NCI-H82 treated with DMSO at 0.1 percent for 48 hours (cell line): ENCODE measurements around the gene C8A.
A peak's percentile ranks its signal among the peaks of the same experiment; 100 is the strongest.

Experiments used
- DNase-seq: peaks from one replicate; lab custom pipeline; 2025; ENCODE audit not compliant: unreplicated experiment; lab: John Stamatoyannopoulos, UW

The C8A gene

GRCh38 chr1:56923201-56923600 is 68.6 kb downstream of the C8A start:
- no peak for DNase-seq

GRCh38 chr1:56924116-56924515 is 69.5 kb downstream of the C8A start:
- DNase-seq: no peak

GRCh38 chr1:56925193-56925592 is 70.6 kb downstream of the C8A start:
- no peak for DNase-seq

GRCh38 chr1:56927171-56927570 is 72.6 kb downstream of the C8A start:
- no peak for DNase-seq

- DNase-seq: no peak
Measured at GRCh38 chr1:56927986-56928385, 73.4 kb downstream of the C8A start.

- no peak for DNase-seq
Measured at GRCh38 chr1:56929492-56929891, 74.9 kb downstream of the C8A start.

DNA sequence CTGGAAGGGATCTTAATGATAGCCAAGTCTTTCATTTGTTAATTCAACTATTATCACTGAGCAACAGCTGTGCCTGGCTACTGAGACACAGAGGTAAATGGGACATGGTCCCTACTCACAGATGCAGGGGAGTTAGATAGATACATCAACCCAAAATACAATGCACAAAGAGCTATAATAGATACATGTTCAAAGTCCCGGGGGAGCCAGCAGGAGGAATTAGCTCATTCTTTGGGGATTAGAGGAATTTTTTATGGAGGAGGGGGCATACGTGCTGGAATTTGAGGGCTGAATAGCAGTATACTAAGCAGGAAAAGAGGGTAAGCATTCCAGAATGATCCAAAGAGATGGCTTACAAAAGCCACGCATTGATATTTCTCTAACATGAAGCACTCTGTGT is 76.6 kb downstream of the C8A start:
- no peak for DNase-seq

- DNase-seq: no peak
Measured at GRCh38 chr1:56931686-56932085, 77.1 kb downstream of the C8A start.

DNA sequence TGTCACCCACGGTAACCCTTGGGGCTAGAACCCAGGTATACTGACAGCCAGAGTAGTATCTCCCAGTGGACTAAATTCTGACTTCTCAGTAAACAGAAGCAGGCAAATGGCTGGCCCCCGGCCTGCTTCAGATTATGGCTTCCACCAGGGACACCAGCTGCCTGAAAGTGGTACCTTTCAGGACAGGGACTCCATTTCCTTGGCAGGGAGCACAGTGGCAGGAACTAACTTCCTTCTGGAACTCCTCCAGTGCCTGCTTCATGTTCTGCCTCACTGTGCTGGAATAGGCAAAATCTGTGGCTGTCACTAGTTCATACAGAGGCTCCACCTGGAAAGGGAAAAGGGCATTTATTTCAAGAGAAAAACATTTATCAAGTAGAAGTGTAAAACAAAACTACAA is 78.6 kb downstream of the C8A start:
- DNase-seq: no peak

GRCh38 chr1:56933606-56934005 is 79.0 kb downstream of the C8A start:
- no peak for DNase-seq

- DNase-seq: no peak
Measured at GRCh38 chr1:56934430-56935060, 79.9 kb downstream of the C8A start.

GRCh38 chr1:56938646-56939045 is 84.0 kb downstream of the C8A start:
- DNase-seq: no peak

DNA sequence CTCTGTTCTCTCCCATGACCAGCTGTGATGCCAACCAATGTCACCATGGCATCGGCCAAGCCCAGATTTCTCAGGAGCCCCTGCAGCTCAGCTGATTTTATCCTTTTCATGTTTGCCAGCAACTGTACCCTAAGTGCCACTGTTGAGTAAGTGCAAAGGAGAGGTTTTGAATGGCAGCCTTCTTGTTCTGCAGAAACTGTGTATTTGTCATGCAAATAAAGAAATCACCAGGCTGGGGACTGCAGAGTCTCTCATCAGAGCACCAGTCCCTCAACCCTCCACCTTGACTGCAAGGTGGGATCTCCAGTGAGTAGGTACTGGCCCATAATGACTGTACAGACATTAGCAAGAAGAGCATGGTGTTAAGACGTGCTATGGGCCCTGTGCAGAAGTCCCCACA is 84.6 kb downstream of the C8A start:
- no peak for DNase-seq

- no peak for DNase-seq
Measured at GRCh38 chr1:56940039-56940438, 85.4 kb downstream of the C8A start.

DNA sequence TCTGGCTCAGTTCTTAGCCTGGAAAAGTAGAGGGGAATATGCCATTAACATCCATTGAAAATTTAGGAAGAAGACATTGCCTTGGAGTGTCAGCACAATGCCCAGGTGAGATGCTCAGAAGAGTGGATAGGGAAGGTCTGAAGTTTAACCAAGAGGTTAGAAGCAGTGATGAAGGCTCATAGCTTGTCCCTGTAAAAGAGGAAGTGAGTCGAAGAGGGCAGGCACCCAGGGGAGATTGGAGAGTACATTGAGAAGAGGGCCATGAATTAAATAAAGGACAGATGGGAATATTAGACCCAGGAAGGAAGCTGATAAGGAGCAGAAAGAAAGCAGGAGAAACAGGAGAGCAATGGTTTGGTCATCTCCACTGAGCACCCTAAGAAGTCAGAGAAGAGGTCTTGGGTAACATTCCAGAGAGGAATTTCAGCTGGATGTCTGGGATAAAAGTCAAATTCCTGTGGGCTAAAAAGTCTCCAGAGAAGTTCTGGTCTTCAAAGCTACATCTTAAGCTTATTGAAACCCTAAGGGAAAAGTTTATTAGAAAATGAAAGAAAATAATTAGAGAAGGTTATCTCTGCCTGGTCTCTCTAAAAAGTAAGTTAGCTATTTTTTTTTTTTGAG is 93.9 kb downstream of the C8A start:
- DNase-seq: no peak

GRCh38 chr1:56952501-56952900 is 97.9 kb downstream of the C8A start:
- DNase-seq: no peak

DNA sequence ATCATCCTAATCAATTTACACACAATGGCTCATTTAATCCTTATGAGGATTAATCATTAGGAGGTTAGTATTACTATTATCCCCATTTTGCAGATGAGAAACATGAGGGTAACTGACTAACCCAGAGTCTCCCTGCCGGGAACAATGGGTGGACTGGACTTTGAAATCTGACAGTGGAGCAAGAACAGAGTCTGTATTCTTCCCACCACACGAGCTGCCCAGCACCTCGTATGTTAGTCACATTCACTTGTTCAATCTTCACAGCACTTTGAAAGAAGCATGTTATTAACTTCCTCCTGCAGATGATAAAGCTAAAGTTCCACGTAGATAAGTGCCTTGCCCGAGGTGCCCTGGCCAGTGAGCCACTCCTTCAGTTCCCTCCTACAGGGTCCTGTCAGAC is 98.8 kb downstream of the C8A start:
- DNase-seq: no peak

GRCh38 chr1:56954664-56955063 is 100.1 kb downstream of the C8A start:
- no peak for DNase-seq

GRCh38 chr1:56957931-56958330 is 103.3 kb downstream of the C8A start:
- no peak for DNase-seq

DNA sequence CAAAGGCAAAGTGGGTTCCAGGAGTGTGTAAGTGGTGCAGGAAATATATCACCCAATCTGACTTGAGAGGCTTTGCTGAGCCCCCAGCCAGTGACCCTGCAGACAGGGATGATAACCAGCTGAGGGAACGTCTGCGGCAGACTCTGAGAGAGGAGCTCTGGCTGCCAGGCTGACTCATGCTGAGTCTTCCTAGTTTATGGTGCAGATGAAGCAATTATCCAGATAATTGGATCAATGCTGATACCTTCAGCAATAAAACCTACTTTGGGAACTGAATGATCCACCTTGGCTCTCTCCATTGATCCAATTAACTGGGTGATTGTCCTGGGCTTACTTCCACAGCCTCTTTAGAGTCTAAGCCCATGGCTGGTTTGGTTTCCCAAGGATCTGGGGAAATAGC is 103.9 kb downstream of the C8A start:
- peak; percentile 99 for DNase-seq

- DNase-seq: no peak
Measured at GRCh38 chr1:56961426-56961825, 106.8 kb downstream of the C8A start.

- no peak for DNase-seq
Measured at GRCh38 chr1:56963667-56964066, 109.1 kb downstream of the C8A start.

DNA sequence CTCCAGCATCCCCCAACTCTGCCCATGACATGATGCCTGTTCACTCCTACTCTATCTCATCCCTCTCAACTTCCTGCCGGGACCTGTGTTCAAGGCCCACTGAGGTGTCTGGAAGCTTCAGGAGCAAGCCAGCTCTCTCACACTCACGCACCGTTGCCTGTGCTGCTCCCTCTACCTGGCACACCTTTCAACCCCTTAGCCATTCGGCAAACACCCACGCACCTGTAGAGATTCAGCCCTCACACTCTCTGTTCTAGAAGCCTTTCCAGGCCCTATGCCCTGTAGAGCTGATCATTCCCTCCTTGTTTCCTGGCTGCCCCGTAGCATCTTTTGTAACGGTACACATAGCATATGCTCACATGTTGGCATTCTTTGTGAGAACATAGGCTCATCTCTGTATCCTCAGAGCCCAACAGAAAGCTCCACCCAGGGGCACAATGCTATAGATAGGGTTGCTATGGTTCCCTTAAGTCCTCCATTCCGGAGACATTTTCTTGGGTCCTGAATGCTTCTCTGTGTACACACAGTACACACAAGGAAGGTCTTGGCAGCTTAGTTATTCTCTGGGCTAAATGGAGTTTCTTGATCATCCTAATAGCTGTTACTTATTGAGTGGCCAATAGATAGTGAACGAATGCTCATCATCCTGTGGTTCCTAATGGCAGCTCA is 109.9 kb downstream of the C8A start:
- DNase-seq: no peak
